Fibroblast of mammary gland (primary cell): ENCODE data around the gene PUSL1.
A peak's percentile ranks its signal among the peaks of the same experiment; 100 is the strongest.

Experiments
- DNase-seq: peaks from one replicate; pipeline ENCODE4 v3.0.0-alpha.2; 2010; ENCODE audit warnings: low read depth
- H3K4me3 ChIP-seq: 2 replicates; pipeline ENCODE4 v1.5.1; 2011; ENCODE audit warnings: low read depth, mild to moderate bottlenecking, low read length, moderate library complexity; ENCODE audit not compliant: control insufficient read depth
- TF ChIP-seq, protein P1 (sequence below): conservative IDR thresholded peaks from 2 replicates; pipeline ENCODE4 v1.5.1; 2011; ENCODE audit warnings: low read depth, low read length, inconsistent platforms; ENCODE audit not compliant: control insufficient read depth, insufficient read depth

PUSL1 gene

DNA sequence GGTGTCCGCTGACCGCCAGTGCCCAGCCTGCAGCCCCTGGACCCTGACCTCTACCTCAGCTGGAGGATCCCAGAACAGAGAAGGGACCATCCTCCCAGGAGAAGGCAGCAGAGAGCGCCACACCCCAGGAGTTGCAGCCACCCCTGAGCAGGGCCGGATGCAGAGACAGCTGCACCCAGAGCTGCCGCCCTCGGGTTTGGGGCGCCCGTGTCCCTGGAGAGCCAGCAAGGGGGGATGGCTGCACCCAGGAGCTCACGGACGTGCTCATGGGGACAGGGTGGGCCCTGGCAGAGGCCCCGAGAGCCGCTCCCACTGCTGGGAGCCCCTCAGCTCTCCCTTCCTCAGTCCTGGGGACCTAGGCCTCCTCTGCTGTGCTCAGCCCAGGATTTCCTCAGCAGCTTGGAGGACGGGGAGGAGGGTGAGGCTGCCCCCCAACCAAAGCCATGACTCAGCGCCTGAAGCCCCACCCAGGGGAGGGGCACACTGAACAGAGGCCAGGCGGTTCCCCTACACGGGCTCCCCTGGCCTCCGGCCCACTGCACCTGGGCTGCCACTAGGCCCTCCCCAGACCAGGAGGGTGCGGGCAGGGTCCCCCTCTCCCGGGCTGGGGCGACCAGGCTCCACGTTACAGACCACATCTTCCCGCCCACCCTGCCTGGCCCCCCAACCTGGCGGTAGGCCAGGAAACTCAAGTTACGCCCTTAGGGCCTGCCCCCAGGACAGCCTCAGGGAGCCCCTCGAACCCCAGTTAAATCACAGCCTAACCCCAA, 2.9 kb upstream of the PUSL1 start:
- H3K4me3 ChIP-seq, result peak overlapping the region; percentile 62
- TF ChIP-seq, protein P1, sequence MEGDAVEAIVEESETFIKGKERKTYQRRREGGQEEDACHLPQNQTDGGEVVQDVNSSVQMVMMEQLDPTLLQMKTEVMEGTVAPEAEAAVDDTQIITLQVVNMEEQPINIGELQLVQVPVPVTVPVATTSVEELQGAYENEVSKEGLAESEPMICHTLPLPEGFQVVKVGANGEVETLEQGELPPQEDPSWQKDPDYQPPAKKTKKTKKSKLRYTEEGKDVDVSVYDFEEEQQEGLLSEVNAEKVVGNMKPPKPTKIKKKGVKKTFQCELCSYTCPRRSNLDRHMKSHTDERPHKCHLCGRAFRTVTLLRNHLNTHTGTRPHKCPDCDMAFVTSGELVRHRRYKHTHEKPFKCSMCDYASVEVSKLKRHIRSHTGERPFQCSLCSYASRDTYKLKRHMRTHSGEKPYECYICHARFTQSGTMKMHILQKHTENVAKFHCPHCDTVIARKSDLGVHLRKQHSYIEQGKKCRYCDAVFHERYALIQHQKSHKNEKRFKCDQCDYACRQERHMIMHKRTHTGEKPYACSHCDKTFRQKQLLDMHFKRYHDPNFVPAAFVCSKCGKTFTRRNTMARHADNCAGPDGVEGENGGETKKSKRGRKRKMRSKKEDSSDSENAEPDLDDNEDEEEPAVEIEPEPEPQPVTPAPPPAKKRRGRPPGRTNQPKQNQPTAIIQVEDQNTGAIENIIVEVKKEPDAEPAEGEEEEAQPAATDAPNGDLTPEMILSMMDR, result peak; percentile 2
- peak; percentile 79 for DNase-seq

DNA sequence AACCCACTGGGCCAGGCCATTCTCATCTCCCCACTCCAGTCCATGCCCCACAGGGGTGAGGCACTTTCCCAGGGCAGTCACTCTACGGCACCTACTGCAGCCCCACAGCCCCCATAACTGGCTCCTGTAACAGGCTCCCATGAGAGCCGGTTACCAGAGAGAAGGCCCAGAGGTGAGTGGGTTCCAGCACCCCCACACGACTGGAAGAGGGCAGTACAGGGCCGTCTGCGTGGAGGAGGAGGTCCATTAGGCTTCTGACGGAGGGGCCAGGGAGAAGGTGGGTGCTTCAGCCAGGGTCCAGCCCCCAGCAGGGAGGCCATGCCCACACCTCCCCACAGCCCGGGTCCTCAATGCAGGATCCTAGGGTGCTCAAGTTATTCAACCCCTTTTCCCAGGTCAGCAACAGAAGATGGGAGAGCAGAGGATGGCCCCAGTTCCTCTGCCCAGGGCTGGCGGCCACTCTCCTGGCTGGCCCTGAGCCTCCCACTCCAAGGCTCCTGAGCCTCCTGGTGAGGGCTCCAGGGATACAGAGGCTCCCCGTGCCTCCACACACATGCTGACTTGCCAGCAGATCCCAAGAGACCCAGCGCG, 2.2 kb upstream of the PUSL1 start:
- peak overlapping the region; percentile 62 for H3K4me3 ChIP-seq
- TF ChIP-seq, protein P1, result peak; percentile 12
- DNase-seq, result no peak

DNA sequence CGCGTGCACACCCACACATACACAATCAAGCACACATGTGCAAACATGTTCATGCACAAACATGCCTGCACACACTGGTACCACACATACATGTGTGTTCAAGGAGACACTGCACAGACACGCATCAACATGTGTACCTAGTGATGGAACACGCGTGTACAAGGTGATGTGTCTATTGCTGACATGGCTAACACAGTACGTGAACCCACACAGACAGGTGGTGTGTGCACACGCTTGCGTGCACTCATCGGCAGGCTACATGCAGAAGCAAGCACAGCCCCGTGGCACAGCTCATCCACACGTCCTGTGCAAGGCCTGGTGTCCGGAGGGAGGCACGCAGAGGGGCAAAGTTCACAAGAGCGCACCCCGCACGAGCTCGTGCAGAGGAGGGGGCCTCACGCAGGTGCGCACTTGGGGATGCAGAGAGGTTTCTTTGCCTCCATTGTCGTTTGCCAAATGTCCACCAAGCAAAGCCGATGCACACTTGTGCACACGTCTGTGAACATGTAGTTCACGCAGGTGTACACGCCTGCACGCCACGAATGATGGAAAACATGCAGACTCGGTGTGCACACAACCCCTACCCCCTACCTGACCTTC, 1.6 kb upstream of the PUSL1 start:
- no peak for DNase-seq
- H3K4me3 ChIP-seq, result peak overlapping the region; percentile 62
- TF ChIP-seq, protein P1, result no peak

DNA sequence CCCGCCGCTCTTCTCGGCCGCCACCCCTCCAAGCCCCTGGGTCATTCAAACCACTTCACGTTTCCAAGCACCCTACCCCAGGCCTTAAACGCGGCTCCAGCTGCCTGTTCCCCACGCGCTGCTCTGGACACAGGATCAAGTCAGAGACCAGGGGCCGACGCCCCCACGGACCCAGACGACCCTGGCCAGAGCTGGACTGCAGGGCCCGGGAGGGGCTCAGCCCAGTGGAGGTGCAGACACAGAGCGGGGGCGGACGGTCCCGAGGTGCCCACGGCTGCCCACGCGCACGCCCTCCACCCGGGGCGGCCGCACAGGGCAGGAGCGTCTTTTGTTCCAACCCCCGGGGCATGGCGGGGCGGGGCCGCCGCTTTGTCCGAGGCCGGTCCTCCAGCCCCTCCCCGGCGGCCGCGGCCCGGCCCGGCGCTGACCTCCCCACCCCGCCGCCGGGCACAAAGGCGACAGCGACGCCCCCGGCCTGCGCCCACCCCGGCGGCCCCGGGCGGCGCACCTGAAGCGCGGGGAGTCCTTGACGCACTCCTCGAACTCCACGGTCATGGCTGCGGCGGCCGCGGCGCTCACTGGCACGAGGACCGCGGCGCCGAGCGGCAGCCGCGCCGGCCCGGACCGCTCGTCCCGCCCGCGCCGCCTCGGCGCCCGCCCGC, 1.0 kb upstream of the PUSL1 start:
- peak overlapping the region; percentile 62 for H3K4me3 ChIP-seq
- TF ChIP-seq, protein P1, result no peak
- no peak for DNase-seq

DNA sequence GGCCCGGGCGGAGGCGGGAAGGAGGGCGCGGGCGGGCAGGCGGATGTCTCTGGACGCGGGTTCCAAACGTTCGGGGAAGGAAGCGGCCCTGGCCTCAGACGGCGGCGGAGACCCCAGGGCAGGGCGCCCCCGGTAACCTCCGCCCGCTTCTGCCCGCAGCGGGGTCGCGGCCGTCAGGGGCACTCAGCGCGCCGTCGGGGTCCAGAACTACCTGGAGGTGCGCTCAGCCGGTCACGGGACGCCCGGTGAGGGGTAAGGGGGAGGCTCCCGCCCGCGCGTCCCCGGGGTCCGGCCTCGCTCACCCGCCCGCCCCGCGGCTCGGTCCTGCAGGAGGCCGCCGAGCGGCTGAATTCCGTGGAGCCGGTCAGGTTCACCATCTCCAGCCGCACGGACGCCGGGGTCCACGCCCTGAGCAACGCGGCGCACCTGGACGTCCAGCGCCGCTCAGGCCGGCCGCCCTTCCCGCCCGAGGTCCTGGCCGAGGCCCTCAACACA, 406 bp downstream of the PUSL1 start:
- TF ChIP-seq, protein P1, result no peak
- peak overlapping the region; percentile 54 for H3K4me3 ChIP-seq
- no peak for DNase-seq

DNA sequence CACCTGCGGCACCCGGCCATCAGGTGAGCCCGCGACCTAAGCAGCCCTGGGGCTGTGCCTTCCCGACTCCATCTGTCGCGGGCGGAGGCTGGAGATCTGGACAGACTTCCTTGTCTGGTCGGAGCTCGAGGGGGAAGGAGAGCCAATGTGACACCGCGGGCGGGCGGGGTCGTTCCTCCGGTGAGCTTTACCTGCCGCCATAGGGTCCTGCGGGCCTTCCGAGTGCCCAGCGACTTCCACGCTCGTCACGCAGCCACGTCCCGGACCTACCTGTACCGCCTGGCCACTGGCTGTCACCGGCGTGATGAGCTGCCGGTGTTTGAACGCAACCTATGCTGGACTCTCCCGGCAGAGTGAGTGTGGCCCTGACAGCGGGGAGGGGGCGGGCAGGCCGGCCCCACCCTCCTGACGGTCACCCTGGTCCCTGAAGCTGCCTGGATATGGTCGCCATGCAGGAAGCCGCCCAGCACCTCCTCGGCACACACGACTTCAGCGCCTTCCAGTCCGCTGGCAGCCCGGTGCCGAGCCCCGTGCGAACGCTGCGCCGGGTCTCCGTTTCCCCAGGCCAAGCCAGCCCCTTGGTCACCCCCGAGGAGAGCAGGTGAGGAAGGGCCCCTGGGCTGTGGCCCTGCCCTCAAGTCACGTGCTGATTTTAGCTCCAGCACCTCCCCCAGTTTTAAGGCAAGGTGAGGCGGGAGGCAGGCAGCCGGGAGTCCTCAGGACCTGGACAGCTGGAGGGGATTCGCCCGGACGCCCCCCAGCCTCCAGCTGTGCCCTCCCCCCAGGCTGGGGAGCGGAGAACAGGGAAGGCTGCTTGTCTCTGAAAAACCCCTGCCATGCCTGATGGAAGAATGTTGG, 1.1 kb downstream of the PUSL1 start:
- no peak for DNase-seq
- H3K4me3 ChIP-seq, result peak overlapping the region; percentile 54
- TF ChIP-seq, protein P1, result no peak
